ENCODE measurements around the gene TCERG1L. TPM values are rescaled to one million over a fixed set of nuclear protein-coding genes. Genes with fewer than 3 reads are reported as not detected.

The TCERG1L gene
- total RNA-seq, 1 experiment from 2014 or later, result not detected

DNA sequence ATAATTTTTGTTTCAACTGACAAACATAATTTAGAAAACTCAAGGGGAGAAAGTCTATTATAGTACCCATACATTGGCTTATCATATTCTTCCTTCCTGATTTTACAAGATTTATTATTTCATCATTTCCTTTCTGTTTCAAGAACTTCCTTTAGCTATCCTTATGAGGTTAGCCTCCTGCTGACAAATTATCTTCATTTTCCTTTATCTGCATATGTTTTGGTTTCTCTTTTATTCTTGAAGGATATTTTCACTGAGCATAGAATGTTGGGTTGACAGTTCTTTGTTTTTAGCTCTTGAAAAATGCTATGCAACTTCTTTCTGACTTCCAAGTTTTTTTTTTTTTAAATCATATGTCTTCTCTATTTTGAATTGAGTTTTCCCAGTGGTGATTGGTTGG is 21.3 kb upstream of the TCERG1L start:
- Histone ChIP-seq H3K27me3 (ENCODE audit: control insufficient read depth, insufficient read depth, low read length) (peaks cover 31% of the 10 kb centered on the region), H3K4me1 (ENCODE audit: control insufficient read depth, insufficient read depth, low read length) (no peaks in the 10 kb centered on the region), H3K27ac (ENCODE audit: low read length) (no peak overlapping the region), H3K4me3 (ENCODE audit: low read depth in 2 of 2, low read length in 2 of 2) (no peak overlapping the region), H3K9me3 (ENCODE audit: control insufficient read depth, insufficient read depth, low read depth, low read length) (no peaks in the 10 kb centered on the region), H3K36me3 (ENCODE audit: control insufficient read depth, insufficient read depth, low read length) (no peaks in the 10 kb centered on the region)
- DNase-seq (ENCODE audit: low read depth, low spot score) (no peak), ATAC-seq (no peak)
- BruUV-seq (replicated peaks), result no TSS peak
- TF ChIP-seq TCF7L2 (IDR thresholded peaks at IDR 0.05; ENCODE audit: low read depth, low read length) (no peak), CTCF (IDR thresholded peaks at IDR 0.05) (no peak)
- intact Hi-C loops (cut with micrococcal nuclease; ENCODE audit: unreplicated experiment) (no loop called here), in situ Hi-C loops (cut with HindIII; ENCODE audit: low pct_unique_long_range_greater_than_20kb, low sequenced_read_pairs) (no loop called here)
- POLR2A ChIA-PET, result no interaction called here
- CTCF ChIA-PET, result no interaction called here

- in situ Hi-C loops (cut with HindIII; ENCODE audit: low pct_unique_long_range_greater_than_20kb, low sequenced_read_pairs), result no loop called here
- no peaks in the 10 kb centered on the region for H3K9me3 ChIP-seq (ENCODE audit: control insufficient read depth, insufficient read depth, low read depth, low read length)
- H3K4me1 ChIP-seq (ENCODE audit: control insufficient read depth, insufficient read depth, low read length), result no peaks in the 10 kb centered on the region
- TF ChIP-seq SIN3A (IDR thresholded peaks at IDR 0.05; ENCODE audit: borderline replicate concordance, insufficient read depth, low read depth, low read length) (no peak), REST (IDR thresholded peaks at IDR 0.05; ENCODE audit: insufficient read depth in 1 of 2, low read depth in 2 of 2, low read length in 1 of 2) (no peak), CTCF (IDR thresholded peaks at IDR 0.05) (no peak), POLR2AphosphoS5 (IDR thresholded peaks at IDR 0.05; ENCODE audit: low read depth, low read length) (no peak), TCF7L2 (IDR thresholded peaks at IDR 0.05; ENCODE audit: low read depth, low read length) (no peak)
- no peak overlapping the region for H3K27ac ChIP-seq (ENCODE audit: low read length)
- CTCF ChIA-PET, result no interaction called here
- H3K4me3 ChIP-seq (ENCODE audit: low read depth in 2 of 2, low read length in 2 of 2), result no peak overlapping the region
- peaks cover 32% of the 10 kb centered on the region for H3K27me3 ChIP-seq (ENCODE audit: control insufficient read depth, insufficient read depth, low read length)
- no peak for ATAC-seq
- no peak for DNase-seq (ENCODE audit: low read depth, low spot score)
- H3K36me3 ChIP-seq (ENCODE audit: control insufficient read depth, insufficient read depth, low read length), result no peaks in the 10 kb centered on the region
- POLR2A ChIA-PET, result no interaction called here
- intact Hi-C loops (cut with micrococcal nuclease; ENCODE audit: unreplicated experiment), result no loop called here
- no TSS peak for BruUV-seq (replicated peaks)
Observed at GRCh38 chr10:131323880-131324279, 12.4 kb upstream of the TCERG1L start.

GRCh38 chr10:131323025-131323424 is 11.5 kb upstream of the TCERG1L start:
- ChIA-PET POLR2A (no interaction called here), CTCF (no interaction called here)
- ATAC-seq (no peak), DNase-seq (ENCODE audit: low read depth, low spot score) (no peak)
- no peaks in the 10 kb centered on the region for H3K9me3 ChIP-seq (ENCODE audit: control insufficient read depth, insufficient read depth, low read depth, low read length)
- no peaks in the 10 kb centered on the region for H3K4me1 ChIP-seq (ENCODE audit: control insufficient read depth, insufficient read depth, low read length)
- no peaks in the 10 kb centered on the region for H3K36me3 ChIP-seq (ENCODE audit: control insufficient read depth, insufficient read depth, low read length)
- in situ Hi-C loops (cut with HindIII; ENCODE audit: low pct_unique_long_range_greater_than_20kb, low sequenced_read_pairs) (no loop called here), intact Hi-C loops (cut with micrococcal nuclease; ENCODE audit: unreplicated experiment) (no loop called here)
- H3K27me3 ChIP-seq (ENCODE audit: control insufficient read depth, insufficient read depth, low read length), result peaks cover 29% of the 10 kb centered on the region
- H3K4me3 ChIP-seq (ENCODE audit: low read depth in 2 of 2, low read length in 2 of 2), result no peak overlapping the region
- TF ChIP-seq REST (IDR thresholded peaks at IDR 0.05; ENCODE audit: insufficient read depth in 1 of 2, low read depth in 2 of 2, low read length in 1 of 2) (no peak), TCF7L2 (IDR thresholded peaks at IDR 0.05; ENCODE audit: low read depth, low read length) (no peak), POLR2AphosphoS5 (IDR thresholded peaks at IDR 0.05; ENCODE audit: low read depth, low read length) (no peak), CTCF (IDR thresholded peaks at IDR 0.05) (no peak), SIN3A (IDR thresholded peaks at IDR 0.05; ENCODE audit: borderline replicate concordance, insufficient read depth, low read depth, low read length) (no peak)
- H3K27ac ChIP-seq (ENCODE audit: low read length), result no peak overlapping the region
- BruUV-seq (replicated peaks), result no TSS peak

Data from Panc1 (cell line).